Liver (tissue), 3 donors: ENCODE results near the gene BRD3OS.

Source experiments
- FOXA2 ChIP-seq: IDR thresholded peaks from 2 replicates; pipeline ENCODE4 v1.6.1; 2016; ENCODE audit warnings: antibody characterized with exemption
- SP1 ChIP-seq: IDR thresholded peaks from 2 replicates; pipeline ENCODE4 v1.6.1; 2018; ENCODE audit warnings: antibody characterized with exemption, mild to moderate bottlenecking
- TAF1 ChIP-seq: conservative IDR thresholded peaks from 2 replicates; pipeline ENCODE4 v1.6.1; 2016; ENCODE audit warnings: antibody characterized with exemption, mild to moderate bottlenecking
- YY1 ChIP-seq: IDR thresholded peaks from 2 replicates; pipeline ENCODE4 v1.6.1; 2016; ENCODE audit warnings: antibody characterized with exemption, mild to moderate bottlenecking
- TF ChIP-seq, protein P1 (sequence below): fragments of 150-350 bp; IDR thresholded peaks from 2 replicates; pipeline ENCODE4 v1.5.1; 2017; ENCODE audit warnings: improper control_type of control experiment, low read depth, low read length; ENCODE audit not compliant: missing input control
- TF ChIP-seq, protein P2 (sequence below): IDR thresholded peaks from 2 replicates; pipeline ENCODE4 v1.6.1; 2016; ENCODE audit warnings: antibody characterized with exemption, mild to moderate bottlenecking
- donor health status: healthy.
- donor health status: healthy.

DNA sequence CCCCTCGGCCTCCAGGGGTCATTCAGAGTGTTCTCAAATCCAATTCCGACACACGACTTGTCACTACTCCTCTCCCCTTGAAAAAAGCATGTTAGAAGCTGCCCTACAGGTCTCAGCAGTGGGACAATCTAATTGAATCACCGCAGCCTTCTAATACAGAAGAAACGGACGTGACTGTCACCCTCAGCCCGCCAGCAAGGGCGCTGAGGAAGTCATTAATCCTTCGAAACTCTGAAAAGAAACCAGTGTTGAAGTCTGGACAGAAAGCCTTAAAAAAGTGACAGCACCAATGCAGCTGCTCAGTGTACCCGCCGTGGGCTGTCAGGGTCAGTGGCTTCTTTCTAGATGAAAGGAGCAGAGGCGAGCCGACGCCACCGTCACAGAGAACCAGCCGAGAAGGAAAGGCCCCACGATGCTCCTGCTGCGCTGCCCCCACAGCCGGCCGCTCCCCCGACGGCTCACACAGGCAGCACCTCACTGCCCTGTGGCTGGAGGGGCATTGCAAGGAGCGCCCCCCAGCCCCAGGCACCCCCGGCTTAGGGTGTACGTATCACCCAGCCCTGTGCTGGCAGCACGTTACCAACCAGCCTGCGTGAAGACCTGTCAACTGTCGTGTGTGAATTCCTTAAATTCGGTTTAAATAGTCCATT, 5.7 kb downstream of the BRD3OS start:
- TF ChIP-seq, protein P1, sequence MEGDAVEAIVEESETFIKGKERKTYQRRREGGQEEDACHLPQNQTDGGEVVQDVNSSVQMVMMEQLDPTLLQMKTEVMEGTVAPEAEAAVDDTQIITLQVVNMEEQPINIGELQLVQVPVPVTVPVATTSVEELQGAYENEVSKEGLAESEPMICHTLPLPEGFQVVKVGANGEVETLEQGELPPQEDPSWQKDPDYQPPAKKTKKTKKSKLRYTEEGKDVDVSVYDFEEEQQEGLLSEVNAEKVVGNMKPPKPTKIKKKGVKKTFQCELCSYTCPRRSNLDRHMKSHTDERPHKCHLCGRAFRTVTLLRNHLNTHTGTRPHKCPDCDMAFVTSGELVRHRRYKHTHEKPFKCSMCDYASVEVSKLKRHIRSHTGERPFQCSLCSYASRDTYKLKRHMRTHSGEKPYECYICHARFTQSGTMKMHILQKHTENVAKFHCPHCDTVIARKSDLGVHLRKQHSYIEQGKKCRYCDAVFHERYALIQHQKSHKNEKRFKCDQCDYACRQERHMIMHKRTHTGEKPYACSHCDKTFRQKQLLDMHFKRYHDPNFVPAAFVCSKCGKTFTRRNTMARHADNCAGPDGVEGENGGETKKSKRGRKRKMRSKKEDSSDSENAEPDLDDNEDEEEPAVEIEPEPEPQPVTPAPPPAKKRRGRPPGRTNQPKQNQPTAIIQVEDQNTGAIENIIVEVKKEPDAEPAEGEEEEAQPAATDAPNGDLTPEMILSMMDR: no peak
- TF ChIP-seq FOXA2 (no peak), TAF1 (no peak), YY1 (no peak), SP1 (no peak)
- TF ChIP-seq, protein P2, sequence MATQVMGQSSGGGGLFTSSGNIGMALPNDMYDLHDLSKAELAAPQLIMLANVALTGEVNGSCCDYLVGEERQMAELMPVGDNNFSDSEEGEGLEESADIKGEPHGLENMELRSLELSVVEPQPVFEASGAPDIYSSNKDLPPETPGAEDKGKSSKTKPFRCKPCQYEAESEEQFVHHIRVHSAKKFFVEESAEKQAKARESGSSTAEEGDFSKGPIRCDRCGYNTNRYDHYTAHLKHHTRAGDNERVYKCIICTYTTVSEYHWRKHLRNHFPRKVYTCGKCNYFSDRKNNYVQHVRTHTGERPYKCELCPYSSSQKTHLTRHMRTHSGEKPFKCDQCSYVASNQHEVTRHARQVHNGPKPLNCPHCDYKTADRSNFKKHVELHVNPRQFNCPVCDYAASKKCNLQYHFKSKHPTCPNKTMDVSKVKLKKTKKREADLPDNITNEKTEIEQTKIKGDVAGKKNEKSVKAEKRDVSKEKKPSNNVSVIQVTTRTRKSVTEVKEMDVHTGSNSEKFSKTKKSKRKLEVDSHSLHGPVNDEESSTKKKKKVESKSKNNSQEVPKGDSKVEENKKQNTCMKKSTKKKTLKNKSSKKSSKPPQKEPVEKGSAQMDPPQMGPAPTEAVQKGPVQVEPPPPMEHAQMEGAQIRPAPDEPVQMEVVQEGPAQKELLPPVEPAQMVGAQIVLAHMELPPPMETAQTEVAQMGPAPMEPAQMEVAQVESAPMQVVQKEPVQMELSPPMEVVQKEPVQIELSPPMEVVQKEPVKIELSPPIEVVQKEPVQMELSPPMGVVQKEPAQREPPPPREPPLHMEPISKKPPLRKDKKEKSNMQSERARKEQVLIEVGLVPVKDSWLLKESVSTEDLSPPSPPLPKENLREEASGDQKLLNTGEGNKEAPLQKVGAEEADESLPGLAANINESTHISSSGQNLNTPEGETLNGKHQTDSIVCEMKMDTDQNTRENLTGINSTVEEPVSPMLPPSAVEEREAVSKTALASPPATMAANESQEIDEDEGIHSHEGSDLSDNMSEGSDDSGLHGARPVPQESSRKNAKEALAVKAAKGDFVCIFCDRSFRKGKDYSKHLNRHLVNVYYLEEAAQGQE: no peak
